Mononuclear cell (primary cell): ENCODE results near the gene COL13A1. TPM values are rescaled to one million over a fixed set of nuclear protein-coding genes. Genes with fewer than 3 reads are reported as not detected.

Experiments used
- H3K27me3 ChIP-seq: 2 replicates; pipeline ENCODE4 v1.6.0; 2011; ENCODE audit warnings: low read length, control low read depth; ENCODE audit not compliant: insufficient read depth
- H3K4me1 ChIP-seq: 2 replicates; pipeline ENCODE4 v1.5.1; 2011; ENCODE audit warnings: mild to moderate bottlenecking, low read length, control low read depth; ENCODE audit not compliant: insufficient read depth
- H3K4me3 ChIP-seq: 2 replicates; pipeline ENCODE4 v1.5.1; 2011; ENCODE audit warnings: mild to moderate bottlenecking, low read length, moderate library complexity
- H3K9me3 ChIP-seq: 2 replicates; pipeline ENCODE4 v1.5.1; 2011; ENCODE audit warnings: low read depth, mild to moderate bottlenecking, control low read depth, low read length
- total RNA-seq: library from RNA; depleted of rRNA; stranded (reverse); fragments of >200 nt; gene quantifications from one replicate; pipeline ENCODE4 v1.2.3, GENCODE V29; 2012

The COL13A1 gene
- total RNA-seq, 1 donor = 0.52 TPM

- Histone ChIP-seq H3K4me1 (no peaks in the 10 kb centered on the region), H3K27me3 (no peaks in the 10 kb centered on the region), H3K9me3 (no peaks in the 10 kb centered on the region), H3K4me3 (no peak overlapping the region)
Measured at GRCh38 chr10:69948261-69948660, 146.6 kb downstream of the COL13A1 start.

GRCh38 chr10:69949770-69950169 is 148.1 kb downstream of the COL13A1 start:
- Histone ChIP-seq H3K4me3 (no peak overlapping the region), H3K9me3 (no peaks in the 10 kb centered on the region), H3K4me1 (no peaks in the 10 kb centered on the region), H3K27me3 (no peaks in the 10 kb centered on the region)

GRCh38 chr10:69951658-69952057 is 150.0 kb downstream of the COL13A1 start:
- Histone ChIP-seq H3K27me3 (no peaks in the 10 kb centered on the region), H3K4me1 (no peaks in the 10 kb centered on the region), H3K9me3 (no peaks in the 10 kb centered on the region), H3K4me3 (no peak overlapping the region)

- Histone ChIP-seq H3K4me1 (no peaks in the 10 kb centered on the region), H3K9me3 (no peaks in the 10 kb centered on the region), H3K27me3 (no peaks in the 10 kb centered on the region), H3K4me3 (no peak overlapping the region)
Measured at GRCh38 chr10:69952069-69952800, 150.5 kb downstream of the COL13A1 start.

- H3K27me3 ChIP-seq = no peaks in the 10 kb centered on the region
- H3K9me3 ChIP-seq = no peaks in the 10 kb centered on the region
- H3K4me3 ChIP-seq = no peak overlapping the region
- H3K4me1 ChIP-seq = no peaks in the 10 kb centered on the region
Measured at GRCh38 chr10:69952821-69953221, 151.1 kb downstream of the COL13A1 start.

GRCh38 chr10:69953851-69954250 is 152.1 kb downstream of the COL13A1 start:
- no peaks in the 10 kb centered on the region for H3K9me3 ChIP-seq
- no peaks in the 10 kb centered on the region for H3K4me1 ChIP-seq

GRCh38 chr10:69955211-69955805 is 153.6 kb downstream of the COL13A1 start:
- no peak overlapping the region for H3K4me3 ChIP-seq
- no peaks in the 10 kb centered on the region for H3K9me3 ChIP-seq
- no peaks in the 10 kb centered on the region for H3K27me3 ChIP-seq
- peaks cover 15% of the 10 kb centered on the region for H3K4me1 ChIP-seq

More at GRCh38 chr10:69953851-69954250, 152.1 kb downstream of the COL13A1 start:
- H3K27me3 ChIP-seq = no peaks in the 10 kb centered on the region
- H3K4me3 ChIP-seq = no peak overlapping the region

GRCh38 chr10:69955897-69956740 is 154.4 kb downstream of the COL13A1 start:
- H3K4me1 ChIP-seq = peaks cover 23% of the 10 kb centered on the region
- H3K9me3 ChIP-seq = no peaks in the 10 kb centered on the region
- H3K27me3 ChIP-seq = no peaks in the 10 kb centered on the region
- no peak overlapping the region for H3K4me3 ChIP-seq

GRCh38 chr10:69956741-69957230 is 155.1 kb downstream of the COL13A1 start:
- Histone ChIP-seq H3K4me3 (no peak overlapping the region), H3K27me3 (no peaks in the 10 kb centered on the region), H3K9me3 (no peaks in the 10 kb centered on the region), H3K4me1 (peaks cover 29% of the 10 kb centered on the region)

- peaks cover 35% of the 10 kb centered on the region for H3K4me1 ChIP-seq
- H3K4me3 ChIP-seq = no peak overlapping the region
- H3K27me3 ChIP-seq = no peaks in the 10 kb centered on the region
- H3K9me3 ChIP-seq = no peaks in the 10 kb centered on the region
Measured at GRCh38 chr10:69957241-69957885, 155.7 kb downstream of the COL13A1 start.

GRCh38 chr10:69957886-69958555 is 156.3 kb downstream of the COL13A1 start:
- peaks cover 37% of the 10 kb centered on the region for H3K4me1 ChIP-seq
- no peaks in the 10 kb centered on the region for H3K9me3 ChIP-seq
- no peak overlapping the region for H3K4me3 ChIP-seq
- H3K27me3 ChIP-seq = no peaks in the 10 kb centered on the region

GRCh38 chr10:69958556-69958902 is 156.8 kb downstream of the COL13A1 start:
- Histone ChIP-seq H3K9me3 (no peaks in the 10 kb centered on the region), H3K4me1 (peaks cover 37% of the 10 kb centered on the region), H3K4me3 (no peak overlapping the region), H3K27me3 (no peaks in the 10 kb centered on the region)

- no peaks in the 10 kb centered on the region for H3K27me3 ChIP-seq
- no peak overlapping the region for H3K4me3 ChIP-seq
- peaks cover 37% of the 10 kb centered on the region for H3K4me1 ChIP-seq
- H3K9me3 ChIP-seq = no peaks in the 10 kb centered on the region
Measured at GRCh38 chr10:69959911-69960310, 158.2 kb downstream of the COL13A1 start.

- peaks cover 37% of the 10 kb centered on the region for H3K4me1 ChIP-seq
- H3K9me3 ChIP-seq = no peaks in the 10 kb centered on the region
- H3K27me3 ChIP-seq = no peaks in the 10 kb centered on the region
- H3K4me3 ChIP-seq = no peak overlapping the region
Measured at GRCh38 chr10:69960606-69960987, 158.9 kb downstream of the COL13A1 start.
